IPS-NIHi11 (cell line): ENCODE results near the gene KCNQ1.

ENCODE experiments used
- DNase-seq: peaks from one replicate; pipeline ENCODE4 v3.0.0; 2012; ENCODE audit warnings: mixed read lengths, low spot score

KCNQ1 gene

GRCh38 chr11:2838676-2839294, 394.0 kb downstream of the KCNQ1 start:
- no peak for DNase-seq

- no peak for DNase-seq
Measured at GRCh38 chr11:2839395-2839943, 394.7 kb downstream of the KCNQ1 start.

GRCh38 chr11:2841411-2842190, 396.8 kb downstream of the KCNQ1 start:
- no peak for DNase-seq

GRCh38 chr11:2842876-2843275, 398.1 kb downstream of the KCNQ1 start:
- DNase-seq: no peak

- no peak for DNase-seq
Measured at GRCh38 chr11:2843551-2843950, 398.7 kb downstream of the KCNQ1 start.

- no peak for DNase-seq
Measured at GRCh38 chr11:2844116-2844842, 399.5 kb downstream of the KCNQ1 start.

- no peak for DNase-seq
Measured at GRCh38 chr11:2844996-2845395, 400.2 kb downstream of the KCNQ1 start.

- DNase-seq: no peak
Measured at GRCh38 chr11:2846056-2846455, 401.2 kb downstream of the KCNQ1 start.

GRCh38 chr11:2846470-2846869, 401.7 kb downstream of the KCNQ1 start:
- no peak for DNase-seq

GRCh38 chr11:2847561-2847960, 402.8 kb downstream of the KCNQ1 start:
- DNase-seq: no peak

GRCh38 chr11:2848497-2848896, 403.7 kb downstream of the KCNQ1 start:
- no peak for DNase-seq

- DNase-seq: no peak
Measured at GRCh38 chr11:2849994-2850770, 405.4 kb downstream of the KCNQ1 start.

GRCh38 chr11:2853401-2853800, 408.6 kb downstream of the KCNQ1 start:
- no peak for DNase-seq

GRCh38 chr11:2853997-2854560, 409.3 kb downstream of the KCNQ1 start:
- no peak for DNase-seq

- no peak for DNase-seq
Measured at GRCh38 chr11:2855162-2855561, 410.4 kb downstream of the KCNQ1 start.

- DNase-seq: no peak
Measured at GRCh38 chr11:2857276-2857675, 412.5 kb downstream of the KCNQ1 start.

- no peak for DNase-seq
Measured at GRCh38 chr11:2857918-2858317, 413.1 kb downstream of the KCNQ1 start.

- no peak for DNase-seq
Measured at GRCh38 chr11:2858995-2859698, 414.3 kb downstream of the KCNQ1 start.

GRCh38 chr11:2859699-2860037, 414.9 kb downstream of the KCNQ1 start:
- DNase-seq: no peak

- no peak for DNase-seq
Measured at GRCh38 chr11:2860636-2861035, 415.8 kb downstream of the KCNQ1 start.
